AG04449 (cell line): ENCODE data around the gene GABBR2.

Source experiments
- CTCF ChIA-PET: fragments of 350-600 bp; formaldehyde crosslinking; extraction: SDS; loops from one replicate; lab custom pipeline; 2021; ENCODE audit warnings: antibody characterized with exemption; lab: Yijun Ruan, JAX
- POLR2A ChIA-PET: fragments of 400-600, 350-600 bp; formaldehyde crosslinking; extraction: SDS; loops from one replicate; lab custom pipeline; 2020; ENCODE audit warnings: antibody characterized with exemption, inconsistent platforms; lab: Yijun Ruan, JAX
- DNase-seq: peaks from one replicate; pipeline ENCODE4 v3.0.0-alpha.2; 2010; ENCODE audit warnings: low read depth, low spot score
- H3K4me3 ChIP-seq: 2 replicates; pipeline ENCODE4 v1.5.1; 2011; ENCODE audit warnings: low read depth, mild to moderate bottlenecking, control low read depth, low read length
- CTCF ChIP-seq: IDR thresholded peaks from one replicate; pipeline ENCODE4 v1.5.1; 2011; ENCODE audit warnings: mild to moderate bottlenecking, moderate library complexity, low read length, control low read depth, inconsistent platforms; ENCODE audit not compliant: insufficient read depth; ENCODE audit errors: missing control alignments

Gene GABBR2

GRCh38 chr9:98571643-98572042 lies 137.1 kb downstream of the GABBR2 start:
- no peak overlapping the region for H3K4me3 ChIP-seq
- ChIA-PET CTCF (interaction anchor here (1.2 kb wide), 1 partner anchor 22 kb away, joined by 4 read pairs; no protein-coding TSS in a partner anchor), POLR2A (no interaction called here)
- DNase-seq: no peak
- no peak for TF ChIP-seq CTCF

GRCh38 chr9:98570663-98571440 lies 137.9 kb downstream of the GABBR2 start:
- ChIA-PET CTCF (interaction anchor here (1.2 kb wide), 1 partner anchor 21 kb away, joined by 4 read pairs; no protein-coding TSS in a partner anchor), POLR2A (no interaction called here)
- TF ChIP-seq CTCF: no peak
- no peak for DNase-seq
- no peak overlapping the region for H3K4me3 ChIP-seq

GRCh38 chr9:98570055-98570454 lies 138.7 kb downstream of the GABBR2 start:
- CTCF ChIA-PET: no interaction called here
- no peak for TF ChIP-seq CTCF
- no peak overlapping the region for H3K4me3 ChIP-seq
- POLR2A ChIA-PET: no interaction called here
- no peak for DNase-seq

- POLR2A ChIA-PET: no interaction called here
- CTCF ChIA-PET: no interaction called here
- no peak overlapping the region for H3K4me3 ChIP-seq
- DNase-seq: no peak
- TF ChIP-seq CTCF: no peak
Observed at GRCh38 chr9:98569491-98569890, 139.2 kb downstream of the GABBR2 start.

- CTCF ChIA-PET: interaction anchor here (1.4 kb wide), 1 partner anchor 206 kb away, joined by 4 read pairs; no protein-coding TSS in a partner anchor
- no peak for TF ChIP-seq CTCF
Observed at GRCh38 chr9:98568909-98569469, 139.7 kb downstream of the GABBR2 start.

GRCh38 chr9:98568234-98568908 lies 140.4 kb downstream of the GABBR2 start:
- DNase-seq: no peak
- H3K4me3 ChIP-seq: no peak overlapping the region
- TF ChIP-seq CTCF: no peak
- POLR2A ChIA-PET: no interaction called here
- CTCF ChIA-PET: interaction anchor here (1.4 kb wide), 1 partner anchor 206 kb away, joined by 4 read pairs; no protein-coding TSS in a partner anchor

More at GRCh38 chr9:98568909-98569469, 139.7 kb downstream of the GABBR2 start:
- POLR2A ChIA-PET: no interaction called here
- DNase-seq: no peak
- no peak overlapping the region for H3K4me3 ChIP-seq
